AML-193 (cell line): Measurements from ENCODE around the gene C1GALT1.
A peak's percentile ranks its signal among the peaks of the same experiment; 100 is the strongest.

ENCODE experiments used
- DNase-seq, 2 experiments: peaks; one replicate each; lab custom pipeline; 2025; lab: John Stamatoyannopoulos, UW

C1GALT1 gene

GRCh38 chr7:7201578-7202374 lies 19.4 kb downstream of the C1GALT1 start:
- DNase-seq = no peak

GRCh38 chr7:7202375-7202720 lies 20.0 kb downstream of the C1GALT1 start:
- DNase-seq = no peak

- no peak for DNase-seq
These were observed 21.6 kb downstream of the C1GALT1 start for GRCh38 chr7:7203813-7204575.

GRCh38 chr7:7207876-7208275 lies 25.5 kb downstream of the C1GALT1 start:
- no peak for DNase-seq

GRCh38 chr7:7208520-7208919 lies 26.2 kb downstream of the C1GALT1 start:
- no peak for DNase-seq

- no peak for DNase-seq
These were observed 27.2 kb downstream of the C1GALT1 start for GRCh38 chr7:7209412-7210050.

- no peak for DNase-seq
These were observed 28.3 kb downstream of the C1GALT1 start for GRCh38 chr7:7210475-7211237.

GRCh38 chr7:7212612-7213011 lies 30.3 kb downstream of the C1GALT1 start:
- no peak for DNase-seq

- no peak for DNase-seq
These were observed 32.3 kb downstream of the C1GALT1 start for GRCh38 chr7:7214398-7215347.

- DNase-seq = no peak
These were observed 33.9 kb downstream of the C1GALT1 start for GRCh38 chr7:7216279-7216678.

GRCh38 chr7:7219216-7219615 lies 36.9 kb downstream of the C1GALT1 start:
- DNase-seq = peak in 1 of 2 experiments; percentile 18

- no peak for DNase-seq
These were observed 38.5 kb downstream of the C1GALT1 start for GRCh38 chr7:7220821-7221220.

GRCh38 chr7:7221599-7222038 lies 39.3 kb downstream of the C1GALT1 start:
- no peak for DNase-seq

GRCh38 chr7:7223250-7223649 lies 40.9 kb downstream of the C1GALT1 start:
- DNase-seq = no peak

- no peak for DNase-seq
These were observed 44.1 kb downstream of the C1GALT1 start for GRCh38 chr7:7226407-7226806.

GRCh38 chr7:7228472-7228871 lies 46.1 kb downstream of the C1GALT1 start:
- DNase-seq = no peak

GRCh38 chr7:7228967-7229366 lies 46.6 kb downstream of the C1GALT1 start:
- DNase-seq = no peak

GRCh38 chr7:7231000-7231399 lies 48.7 kb downstream of the C1GALT1 start:
- no peak for DNase-seq

GRCh38 chr7:7231865-7232264 lies 49.5 kb downstream of the C1GALT1 start:
- DNase-seq = no peak

GRCh38 chr7:7235347-7235746 lies 53.0 kb downstream of the C1GALT1 start:
- DNase-seq = no peak

GRCh38 chr7:7236041-7236440 lies 53.7 kb downstream of the C1GALT1 start:
- DNase-seq = no peak
